Mucosa of stomach (tissue), 1 donor: ENCODE data around the gene NFAM1.

ENCODE experiments used
- H3K27me3 ChIP-seq: one replicate; pipeline ENCODE4 v1.7.0; 2013; ENCODE audit warnings: mild to moderate bottlenecking, low read length; ENCODE audit not compliant: control insufficient read depth, insufficient read depth
- H3K36me3 ChIP-seq: one replicate; pipeline ENCODE4 v1.7.0; 2013; ENCODE audit warnings: low read length; ENCODE audit not compliant: control insufficient read depth, insufficient read depth
- H3K4me1 ChIP-seq: one replicate; pipeline ENCODE4 v1.7.0; 2013; ENCODE audit warnings: mild to moderate bottlenecking, low read length; ENCODE audit not compliant: control insufficient read depth, insufficient read depth
- H3K4me3 ChIP-seq: one replicate; pipeline ENCODE4 v1.7.0; 2013; ENCODE audit warnings: low read length
- H3K9ac ChIP-seq: one replicate; pipeline ENCODE4 v1.7.0; 2013; ENCODE audit warnings: mild to moderate bottlenecking, low read length, moderate library complexity
- H3K9me3 ChIP-seq: one replicate; pipeline ENCODE4 v1.7.0; 2013; ENCODE audit warnings: mild to moderate bottlenecking, low read length, moderate library complexity; ENCODE audit not compliant: control insufficient read depth
- donor health status: Pancreatic carcinoma.

Gene NFAM1

DNA sequence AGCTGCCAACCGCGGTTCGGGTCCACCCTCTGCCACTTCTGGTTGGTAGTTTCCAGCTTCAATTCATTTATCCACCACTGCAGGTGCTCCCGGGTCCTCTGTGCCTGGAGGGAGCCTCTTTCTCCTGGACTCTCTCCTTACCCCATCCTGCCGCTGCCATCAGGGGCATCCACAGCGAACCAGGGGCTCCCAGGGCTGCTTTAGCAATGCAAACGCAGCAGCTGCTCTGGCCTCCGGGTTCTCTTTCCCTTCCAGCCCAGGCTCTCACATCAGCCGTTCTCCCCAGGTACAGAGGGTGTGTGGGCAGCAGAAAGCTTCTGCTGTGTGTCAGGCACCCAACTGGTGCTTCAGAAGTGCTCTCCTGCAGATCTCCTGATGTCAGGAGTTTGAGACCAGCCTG is 27.9 kb downstream of the NFAM1 start:
- H3K4me1 ChIP-seq: no peaks in the 10 kb centered on the region
- no peaks in the 10 kb centered on the region for H3K27me3 ChIP-seq
- H3K36me3 ChIP-seq: no peaks in the 10 kb centered on the region

DNA sequence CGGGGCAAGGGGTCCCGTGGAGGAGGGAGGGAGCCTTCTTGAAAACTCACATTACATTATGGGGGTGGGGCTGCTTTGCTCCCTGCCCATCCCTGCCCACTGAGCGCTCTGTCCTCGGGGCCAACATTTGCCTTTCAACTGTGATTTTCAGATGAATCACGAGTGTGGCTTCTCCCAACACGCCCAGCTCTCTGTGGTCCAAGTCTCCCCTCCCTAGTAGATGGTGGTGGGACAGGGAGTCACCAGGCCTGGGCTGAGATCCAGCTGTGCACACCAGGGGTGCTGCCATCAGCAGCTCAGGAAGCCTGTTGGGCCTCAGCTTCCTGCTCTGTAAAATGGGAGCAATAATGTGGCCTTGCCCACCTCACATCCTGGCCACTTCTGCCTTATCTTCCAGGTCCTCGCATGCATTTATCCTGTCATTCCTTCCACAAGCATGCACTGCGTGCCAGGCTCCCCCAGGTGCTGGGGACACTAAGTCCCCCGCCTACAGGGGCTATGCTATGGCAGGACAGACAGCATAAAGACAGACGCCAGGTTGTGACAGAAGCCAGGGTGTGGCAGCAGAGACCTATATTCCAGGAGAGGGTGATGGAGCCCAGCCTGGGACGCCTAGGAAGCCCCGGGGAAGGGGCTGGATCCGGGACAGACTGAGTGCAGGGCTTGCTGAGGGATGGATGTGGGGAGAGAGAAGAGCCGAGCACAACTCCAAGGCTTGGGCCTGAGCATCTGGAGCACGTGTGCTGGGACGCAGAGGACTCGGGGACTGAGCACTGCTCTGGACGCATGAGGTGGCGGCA is 30.5 kb downstream of the NFAM1 start:
- no peaks in the 10 kb centered on the region for H3K36me3 ChIP-seq
- no peaks in the 10 kb centered on the region for H3K9me3 ChIP-seq
- H3K9ac ChIP-seq: no peak overlapping the region
- no peak overlapping the region for H3K4me3 ChIP-seq
- H3K27me3 ChIP-seq: no peaks in the 10 kb centered on the region
- no peaks in the 10 kb centered on the region for H3K4me1 ChIP-seq

More for the DNA sequence above, 27.9 kb downstream of the NFAM1 start:
- H3K9me3 ChIP-seq: no peaks in the 10 kb centered on the region
- no peak overlapping the region for H3K4me3 ChIP-seq
- H3K9ac ChIP-seq: no peak overlapping the region

DNA sequence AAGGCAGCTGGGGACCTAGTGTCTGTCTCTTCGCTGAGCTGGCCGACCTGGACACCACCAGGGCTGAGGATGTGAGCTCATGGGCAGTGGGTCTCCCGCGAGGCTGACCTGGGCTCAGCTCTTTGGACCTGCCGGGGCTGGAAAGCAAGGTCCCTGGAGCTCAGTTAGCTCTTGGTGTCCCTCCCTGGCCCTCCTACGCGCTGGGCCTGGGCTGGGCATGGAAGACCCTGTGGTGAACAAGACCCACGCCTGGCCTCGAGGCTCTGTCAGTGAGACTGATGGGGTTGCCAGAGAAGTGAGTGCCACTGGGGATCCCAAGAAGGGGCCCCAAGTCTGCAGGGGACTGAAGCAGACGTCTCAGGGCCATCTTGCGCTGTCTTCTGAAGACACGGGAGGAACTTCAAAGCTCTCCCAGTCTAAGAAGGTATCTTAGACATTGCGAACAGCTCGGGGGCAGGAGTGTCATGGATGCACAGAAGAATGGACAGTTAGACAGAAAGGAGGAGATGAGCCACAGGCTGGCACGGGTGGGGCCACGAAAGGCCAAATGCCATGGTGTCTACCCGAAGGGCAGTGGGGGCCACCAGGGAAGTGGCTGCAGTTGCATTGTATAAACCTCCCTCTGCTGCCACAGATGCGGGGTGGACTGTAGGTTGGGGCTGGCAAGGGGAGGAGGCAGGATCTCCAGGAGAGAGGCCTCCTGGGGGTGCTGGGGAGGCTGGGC is 31.2 kb downstream of the NFAM1 start:
- H3K27me3 ChIP-seq: no peaks in the 10 kb centered on the region
- H3K4me3 ChIP-seq: no peak overlapping the region
- no peaks in the 10 kb centered on the region for H3K36me3 ChIP-seq
- no peaks in the 10 kb centered on the region for H3K9me3 ChIP-seq
- H3K9ac ChIP-seq: no peak overlapping the region
- H3K4me1 ChIP-seq: no peaks in the 10 kb centered on the region

DNA sequence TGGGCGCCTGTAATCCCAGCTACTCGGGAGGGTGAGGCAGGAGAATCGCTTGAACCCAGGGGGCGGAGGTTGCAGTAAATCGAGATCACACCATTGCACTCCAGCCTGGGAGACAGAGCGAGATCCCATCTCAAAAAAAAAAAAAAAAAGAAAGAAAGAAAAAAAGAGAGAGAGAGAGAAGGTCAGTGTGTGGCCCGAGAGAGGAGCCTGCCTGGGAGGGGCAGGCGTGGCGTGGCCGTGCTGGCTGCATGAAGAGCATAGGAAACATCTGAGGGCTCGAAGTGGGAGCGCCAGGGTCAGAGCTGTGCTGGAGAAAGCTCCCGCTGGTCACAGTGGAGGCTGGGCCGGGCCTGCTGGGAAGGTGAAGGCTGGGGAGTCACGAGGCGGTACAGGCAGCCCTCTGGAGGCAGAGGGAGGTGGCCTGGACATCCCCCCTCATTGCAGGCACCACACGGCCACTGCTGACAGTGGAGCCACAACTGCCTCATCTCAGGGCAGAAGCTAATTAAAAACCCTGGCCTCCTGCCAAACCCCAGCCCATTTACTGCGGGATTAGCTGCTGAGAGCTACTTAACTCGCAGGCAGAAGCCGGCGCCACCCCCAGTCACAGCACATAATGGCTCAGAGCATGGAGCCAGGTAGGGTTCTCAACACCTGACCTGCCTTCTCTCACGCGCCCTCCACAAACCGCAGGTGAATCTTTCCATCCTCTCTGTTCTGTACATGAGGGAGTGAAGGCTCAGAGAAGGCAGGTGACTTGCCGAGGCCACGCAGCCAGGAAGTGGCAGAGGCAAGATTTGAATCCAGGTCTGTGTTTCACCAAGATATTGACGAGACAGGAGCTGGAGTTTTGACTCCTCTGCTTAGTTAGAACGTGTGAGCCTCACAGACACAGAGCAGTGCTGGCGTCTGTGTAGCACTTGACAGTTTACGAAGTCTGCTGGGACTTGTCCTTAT is 32.6 kb downstream of the NFAM1 start:
- Histone ChIP-seq H3K4me1 (no peaks in the 10 kb centered on the region), H3K4me3 (no peak overlapping the region), H3K36me3 (no peaks in the 10 kb centered on the region), H3K9me3 (no peaks in the 10 kb centered on the region), H3K9ac (no peak overlapping the region), H3K27me3 (no peaks in the 10 kb centered on the region)

DNA sequence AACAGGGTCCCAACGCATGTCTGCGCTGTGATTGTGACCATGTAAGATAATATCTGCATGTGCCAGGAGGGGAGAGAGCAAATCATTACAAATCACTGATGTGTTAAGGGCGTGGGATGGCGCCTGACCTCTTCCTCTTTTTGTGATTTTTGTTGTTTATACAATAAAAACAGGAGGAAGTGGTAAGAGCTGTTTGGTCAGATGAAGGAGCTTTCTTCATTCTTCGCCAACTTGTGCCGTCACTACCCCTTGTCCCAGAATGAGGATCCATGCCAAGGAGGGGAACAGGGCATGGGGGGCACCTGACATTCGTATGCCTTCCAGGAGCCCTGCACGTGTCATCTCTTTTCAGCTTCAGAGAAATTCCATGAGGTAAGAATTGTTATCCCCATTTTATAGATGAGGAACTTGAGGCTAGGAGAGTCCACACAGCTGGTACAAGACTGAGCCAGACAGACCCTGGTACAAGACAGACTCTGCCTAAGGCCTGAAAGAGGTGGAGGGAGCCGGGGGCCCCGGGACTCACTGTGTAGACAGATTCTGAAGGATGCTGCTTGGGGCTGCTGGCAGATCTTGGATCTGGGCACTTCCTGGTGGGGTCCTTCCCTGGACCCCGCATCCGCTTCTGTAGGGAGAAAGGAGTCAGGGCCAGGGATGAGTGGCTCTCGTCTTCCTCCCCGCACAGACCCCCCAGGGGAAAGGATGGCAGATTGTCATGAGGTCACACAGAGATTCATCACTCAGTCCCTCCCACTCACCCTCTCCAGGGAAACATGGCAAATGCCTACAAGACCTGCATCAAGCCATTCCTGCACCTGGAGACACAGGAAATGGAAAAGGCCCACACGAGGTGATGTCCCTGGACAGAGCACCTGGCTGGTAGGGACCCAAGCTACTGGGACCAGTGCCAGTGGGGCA is 34.6 kb downstream of the NFAM1 start:
- Histone ChIP-seq H3K4me3 (no peak overlapping the region), H3K9ac (no peak overlapping the region), H3K4me1 (no peaks in the 10 kb centered on the region), H3K27me3 (no peaks in the 10 kb centered on the region), H3K9me3 (no peaks in the 10 kb centered on the region), H3K36me3 (no peaks in the 10 kb centered on the region)

DNA sequence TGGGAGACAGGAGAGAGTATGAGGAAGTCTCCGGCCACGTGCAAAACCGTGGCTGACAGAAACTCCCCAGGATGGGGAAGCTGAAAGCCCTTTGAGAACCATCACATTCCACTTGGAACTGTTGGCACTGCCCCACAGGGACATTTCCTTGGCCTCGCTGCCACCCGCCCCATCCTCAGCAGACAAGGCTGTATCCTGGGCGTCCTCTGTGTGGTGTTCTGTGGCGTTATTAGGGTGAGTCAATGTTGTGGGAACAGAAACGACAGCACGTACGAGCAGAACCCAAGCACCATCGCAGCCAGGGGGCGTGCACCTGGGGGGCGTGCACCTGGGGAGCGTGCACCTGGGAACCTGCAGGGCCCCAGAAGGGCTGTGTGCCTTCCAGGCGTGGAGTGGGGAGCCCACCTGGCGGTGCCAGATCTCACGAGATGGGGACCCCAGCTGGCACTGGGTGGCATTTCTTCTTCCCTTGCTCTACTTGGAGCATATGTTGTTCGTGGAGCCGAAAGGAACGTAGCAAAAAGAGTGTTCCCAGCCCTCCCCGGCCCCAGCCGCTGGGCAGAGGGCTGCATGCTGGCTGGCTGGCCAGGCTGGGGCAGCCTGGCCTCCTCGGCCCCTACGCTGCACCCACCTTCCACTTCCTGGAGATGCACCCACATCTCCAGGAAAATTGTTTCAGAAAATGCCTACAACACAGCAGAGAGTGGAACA is 35.4 kb downstream of the NFAM1 start:
- no peaks in the 10 kb centered on the region for H3K27me3 ChIP-seq
- H3K36me3 ChIP-seq: no peaks in the 10 kb centered on the region
- no peaks in the 10 kb centered on the region for H3K9me3 ChIP-seq
- no peak overlapping the region for H3K9ac ChIP-seq
- H3K4me3 ChIP-seq: no peak overlapping the region
- no peaks in the 10 kb centered on the region for H3K4me1 ChIP-seq

DNA sequence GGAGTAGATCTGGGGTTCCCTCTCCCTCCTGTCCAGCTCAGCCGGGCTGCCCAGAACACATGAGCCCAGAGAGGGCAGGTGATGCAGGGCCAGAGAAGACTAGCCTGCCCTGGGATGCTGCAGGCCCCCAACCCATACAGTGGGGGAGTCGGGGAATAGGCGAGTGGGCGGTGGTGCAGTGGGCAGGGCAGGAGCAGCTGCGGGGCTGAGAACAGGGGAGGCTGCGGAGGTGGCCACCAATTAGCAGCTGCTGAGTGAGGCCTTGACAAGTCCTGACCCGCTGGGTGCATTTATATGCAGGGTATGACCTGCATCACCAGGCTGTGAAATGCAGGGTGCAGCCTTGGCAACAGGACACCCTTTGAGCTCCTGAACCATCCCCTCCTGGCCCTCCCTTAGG is 43.1 kb downstream of the NFAM1 start:
- Histone ChIP-seq H3K4me3 (no peak overlapping the region), H3K4me1 (no peaks in the 10 kb centered on the region), H3K9ac (no peak overlapping the region), H3K36me3 (no peaks in the 10 kb centered on the region), H3K27me3 (peaks cover 4% of the 10 kb centered on the region), H3K9me3 (no peaks in the 10 kb centered on the region)

DNA sequence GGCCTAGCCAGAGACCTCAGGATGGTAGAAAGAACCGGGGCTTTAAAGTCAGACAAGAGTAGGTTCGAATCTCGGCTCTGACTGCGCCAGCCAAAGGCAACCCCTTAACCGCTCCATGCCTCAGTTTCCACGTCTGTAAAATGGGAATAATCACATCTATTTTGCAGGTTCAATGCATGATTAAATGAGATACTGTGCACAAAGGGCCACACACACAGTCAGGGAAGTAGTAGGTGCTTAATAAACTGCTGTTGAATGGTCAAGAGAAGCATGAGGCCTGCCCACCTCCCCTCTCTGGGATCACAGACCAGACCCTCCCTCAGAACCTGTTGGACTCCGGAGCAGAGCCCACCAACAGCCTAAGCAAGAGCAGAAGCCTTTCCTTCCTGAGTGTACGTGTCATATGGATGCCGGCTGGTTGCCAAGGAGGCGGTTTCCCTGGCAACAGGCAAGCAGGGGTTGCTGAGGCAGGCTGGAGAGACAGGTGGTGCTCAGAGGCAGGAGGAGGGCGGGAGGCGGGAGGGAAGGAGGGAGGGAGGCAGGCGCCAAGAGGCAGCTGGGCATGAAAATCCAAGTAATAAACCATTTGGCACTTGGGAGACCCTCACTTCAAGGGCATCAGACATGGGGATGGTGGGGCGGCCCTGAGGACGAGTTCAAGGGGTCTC is 43.9 kb downstream of the NFAM1 start:
- Histone ChIP-seq H3K27me3 (peaks cover 4% of the 10 kb centered on the region), H3K9ac (no peak overlapping the region), H3K9me3 (no peaks in the 10 kb centered on the region), H3K4me3 (no peak overlapping the region), H3K36me3 (no peaks in the 10 kb centered on the region), H3K4me1 (no peaks in the 10 kb centered on the region)

DNA sequence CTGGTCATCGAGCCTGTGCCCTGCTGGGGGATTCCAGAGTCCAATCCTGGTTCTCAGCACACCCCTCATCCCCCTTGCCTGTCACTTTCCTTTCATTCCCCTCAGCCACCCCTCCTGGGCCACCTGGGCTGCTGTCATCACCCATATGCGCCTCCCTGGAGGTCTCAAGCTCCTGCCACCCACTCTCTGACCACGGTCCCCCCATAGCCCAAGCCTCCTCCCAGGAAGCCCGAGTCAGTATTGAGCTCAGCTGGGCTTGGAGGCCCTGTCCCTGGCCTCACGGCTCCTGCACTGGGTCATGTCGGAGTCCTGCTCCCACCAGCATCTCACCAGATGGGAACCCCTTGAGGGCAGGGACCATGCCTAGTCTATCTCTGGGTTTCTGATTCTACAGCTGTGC is 44.6 kb downstream of the NFAM1 start:
- H3K4me3 ChIP-seq: no peak overlapping the region
- no peaks in the 10 kb centered on the region for H3K9me3 ChIP-seq
- peaks cover 4% of the 10 kb centered on the region for H3K27me3 ChIP-seq
- H3K4me1 ChIP-seq: no peaks in the 10 kb centered on the region
- no peak overlapping the region for H3K9ac ChIP-seq
- H3K36me3 ChIP-seq: no peaks in the 10 kb centered on the region

DNA sequence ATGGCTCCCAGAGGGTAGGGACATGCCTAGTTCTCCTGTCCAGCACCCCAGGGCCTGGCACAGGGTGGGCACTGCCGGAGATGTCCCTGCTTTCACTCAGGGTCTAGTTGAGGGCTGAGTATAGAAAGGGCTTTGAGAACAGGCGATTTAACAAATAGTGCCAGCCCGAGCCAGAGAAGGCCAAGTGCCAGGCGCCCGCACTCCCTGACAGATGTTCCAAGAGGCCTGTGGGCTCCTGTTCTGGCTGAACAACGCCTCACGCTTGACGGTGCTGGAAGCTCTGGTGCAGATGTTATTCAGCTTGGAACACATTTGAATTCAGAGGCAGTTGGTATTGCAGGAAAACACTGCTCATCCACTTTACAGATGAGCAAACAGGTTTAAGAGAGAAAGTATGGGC is 46.5 kb downstream of the NFAM1 start:
- Histone ChIP-seq H3K4me3 (no peak overlapping the region), H3K36me3 (no peaks in the 10 kb centered on the region), H3K27me3 (peaks cover 4% of the 10 kb centered on the region), H3K4me1 (no peaks in the 10 kb centered on the region), H3K9ac (no peak overlapping the region), H3K9me3 (no peaks in the 10 kb centered on the region)
